HG03280 (cell line): ENCODE data around the gene LDLRAD2.

Source experiments
- ATAC-seq: cut with Tn5 transposase; IDR thresholded peaks from one replicate; pipeline ENCODE4 v1.9.1; 2021; ENCODE audit warnings: mild to moderate bottlenecking, moderate library complexity; ENCODE audit not compliant: unreplicated experiment

Gene LDLRAD2

GRCh38 chr1:21857840-21858670, 46.0 kb downstream of the LDLRAD2 start:
- no peak for ATAC-seq

- no peak for ATAC-seq
Measured at GRCh38 chr1:21859669-21860179, 47.7 kb downstream of the LDLRAD2 start.

GRCh38 chr1:21860971-21861370, 48.9 kb downstream of the LDLRAD2 start:
- no peak for ATAC-seq

- ATAC-seq = no peak
Measured at GRCh38 chr1:21861602-21862429, 49.8 kb downstream of the LDLRAD2 start.

- no peak for ATAC-seq
Measured at GRCh38 chr1:21863981-21864380, 51.9 kb downstream of the LDLRAD2 start.

GRCh38 chr1:21864730-21865129, 52.7 kb downstream of the LDLRAD2 start:
- no peak for ATAC-seq

GRCh38 chr1:21865609-21865942, 53.5 kb downstream of the LDLRAD2 start:
- no peak for ATAC-seq

- ATAC-seq = peak; percentile 68
Measured at GRCh38 chr1:21865943-21866706, 54.1 kb downstream of the LDLRAD2 start.

- ATAC-seq = no peak
Measured at GRCh38 chr1:21866707-21867043, 54.6 kb downstream of the LDLRAD2 start.

- no peak for ATAC-seq
Measured at GRCh38 chr1:21867451-21867996, 55.5 kb downstream of the LDLRAD2 start.

- no peak for ATAC-seq
Measured at GRCh38 chr1:21868482-21868881, 56.4 kb downstream of the LDLRAD2 start.

- ATAC-seq = no peak
Measured at GRCh38 chr1:21868941-21869454, 56.9 kb downstream of the LDLRAD2 start.

GRCh38 chr1:21869620-21870121, 57.6 kb downstream of the LDLRAD2 start:
- no peak for ATAC-seq

GRCh38 chr1:21870611-21871010, 58.5 kb downstream of the LDLRAD2 start:
- ATAC-seq = no peak

GRCh38 chr1:21871943-21872342, 59.9 kb downstream of the LDLRAD2 start:
- ATAC-seq = no peak

- no peak for ATAC-seq
Measured at GRCh38 chr1:21872445-21873079, 60.5 kb downstream of the LDLRAD2 start.

GRCh38 chr1:21873174-21873573, 61.1 kb downstream of the LDLRAD2 start:
- no peak for ATAC-seq

GRCh38 chr1:21873761-21874160, 61.7 kb downstream of the LDLRAD2 start:
- ATAC-seq = no peak

GRCh38 chr1:21874328-21874727, 62.3 kb downstream of the LDLRAD2 start:
- no peak for ATAC-seq
